Lung (tissue), 12 donors: ENCODE data around the gene FAM13A. TPM values are rescaled to one million over a fixed set of nuclear protein-coding genes. Genes with fewer than 3 reads are reported as not detected.

Experiments used
- ATAC-seq: fragments of 200-7000 bp; cut with Tn5 transposase; one replicate; pipeline ENCODE4 v1.9.1; 2020; ENCODE audit warnings: moderate number of reproducible peaks; ENCODE audit not compliant: insufficient read depth, low FRiP score
- DNase-seq, 3 donors: peaks; one replicate each; pipeline ENCODE4 v3.0.0-alpha.2; 2013 to 2017
- H3K27ac ChIP-seq, 2 donors: one replicate each; pipeline ENCODE4 v1.5.1; 2013; ENCODE audit warnings: mild to moderate bottlenecking in 2 of 2, moderate library complexity in 2 of 2, control low read depth in 1 of 2, inconsistent platforms in 1 of 2, low read depth in 1 of 2, low read length in 1 of 2
- H3K27me3 ChIP-seq, 3 donors: one replicate each; pipeline ENCODE4 v1.5.1; 2013; ENCODE audit warnings: low read length in 2 of 3; ENCODE audit not compliant: control insufficient read depth in 3 of 3, insufficient read depth in 3 of 3
- H3K36me3 ChIP-seq, 4 donors: one replicate each; pipeline ENCODE4 v1.5.1; 2013; ENCODE audit warnings: low read length in 4 of 4, mild to moderate bottlenecking in 1 of 4, moderate library complexity in 1 of 4; ENCODE audit not compliant: control insufficient read depth in 4 of 4, insufficient read depth in 4 of 4
- H3K4me1 ChIP-seq, 5 donors: one replicate each; pipeline ENCODE4 v1.5.1; 2013; ENCODE audit warnings: low read length in 5 of 5, mild to moderate bottlenecking in 2 of 5, moderate library complexity in 1 of 5; ENCODE audit not compliant: control insufficient read depth in 5 of 5, insufficient read depth in 5 of 5
- H3K4me3 ChIP-seq: one replicate; pipeline ENCODE4 v1.5.1; 2013; ENCODE audit warnings: mild to moderate bottlenecking, control low read depth, moderate library complexity
- H3K9ac ChIP-seq, 2 donors: one replicate each; pipeline ENCODE4 v1.5.1; 2013; ENCODE audit warnings: low read length in 2 of 2, control low read depth in 1 of 2; ENCODE audit not compliant: insufficient read depth in 1 of 2
- H3K9me3 ChIP-seq, 4 donors: one replicate each; pipeline ENCODE4 v1.5.1; 2013; ENCODE audit warnings: low read length in 3 of 4, mild to moderate bottlenecking in 1 of 4, moderate library complexity in 1 of 4; ENCODE audit not compliant: control insufficient read depth in 4 of 4, insufficient read depth in 3 of 4
- WGBS, 2 donors: extraction: QIAGEN DNeasy Blood & Tissue Kit; methylation state at CpG; one replicate each; pipeline ENCODE4 v1.1.7; 2013; 5-methylcytosine and 5-hydroxymethylcytosine counted together
- polyA plus RNA-seq, 2 donors: library from polyadenylated mRNA; stranded (reverse); fragments of 200-250 nt; gene quantifications; one replicate each; pipeline ENCODE4 v1.2.1, GENCODE V29; 2013
- total RNA-seq, 2 donors: library from RNA; depleted of rRNA in 1 of 2; stranded (reverse); fragments of >200 nt in 1 of 2; gene quantifications; one replicate each; pipeline ENCODE4 v1.2.1, GENCODE V29; 2014 to 2021
- TF ChIP-seq, protein P1 (sequence below): IDR thresholded peaks from 2 replicates; pipeline ENCODE4 v1.5.1; 2012; ENCODE audit warnings: mild to moderate bottlenecking; ENCODE audit errors: control extremely low read depth, extremely low read depth
- donor health status: control.
- donor health status: control.
- donor health status: Bipolar disorder and iron deficiency.
- donor health status: healthy.
- donor health status: DM: yes; HTN: yes; CAD: no.

The FAM13A gene
- total and polyA plus RNA-seq, 4 donors = 9.2 to 122 (median 29.3) TPM

DNA sequence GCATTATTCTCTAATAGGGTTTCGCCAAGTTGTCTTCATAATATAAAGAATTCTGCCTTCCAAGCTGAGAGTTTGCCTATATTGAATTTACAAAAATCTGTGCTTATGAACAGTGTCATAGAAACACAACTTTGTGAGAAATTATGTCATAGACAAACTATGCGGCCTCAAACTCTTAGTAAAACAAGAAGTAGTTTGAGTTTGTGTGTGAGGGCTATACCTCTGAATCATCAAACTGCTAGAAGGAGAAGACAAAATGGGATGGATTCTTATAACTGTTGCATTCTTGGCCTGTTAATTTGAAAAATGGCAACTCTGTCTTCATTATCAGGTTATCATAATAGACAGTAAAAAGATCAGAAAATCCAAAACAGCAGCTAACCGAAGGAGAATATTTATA, 313.3 kb downstream of the FAM13A start:
- Histone ChIP-seq H3K9me3 (no peaks in the 10 kb centered on the region), H3K9ac (no peak overlapping the region), H3K36me3 (peaks cover 9 to 53% (median 24%) of the 10 kb centered on the region in 4 donors), H3K27ac (no peak overlapping the region), H3K4me1 (peaks cover 0 to 31% (median 0%) of the 10 kb centered on the region in 5 donors), H3K27me3 (no peaks in the 10 kb centered on the region), H3K4me3 (no peak overlapping the region)
- WGBS, 2 donors = 92 to 94% methylated on average over 3 of the region's 3 CpGs
- ATAC-seq = no peak
- DNase-seq = no peak
- TF ChIP-seq, protein P1, sequence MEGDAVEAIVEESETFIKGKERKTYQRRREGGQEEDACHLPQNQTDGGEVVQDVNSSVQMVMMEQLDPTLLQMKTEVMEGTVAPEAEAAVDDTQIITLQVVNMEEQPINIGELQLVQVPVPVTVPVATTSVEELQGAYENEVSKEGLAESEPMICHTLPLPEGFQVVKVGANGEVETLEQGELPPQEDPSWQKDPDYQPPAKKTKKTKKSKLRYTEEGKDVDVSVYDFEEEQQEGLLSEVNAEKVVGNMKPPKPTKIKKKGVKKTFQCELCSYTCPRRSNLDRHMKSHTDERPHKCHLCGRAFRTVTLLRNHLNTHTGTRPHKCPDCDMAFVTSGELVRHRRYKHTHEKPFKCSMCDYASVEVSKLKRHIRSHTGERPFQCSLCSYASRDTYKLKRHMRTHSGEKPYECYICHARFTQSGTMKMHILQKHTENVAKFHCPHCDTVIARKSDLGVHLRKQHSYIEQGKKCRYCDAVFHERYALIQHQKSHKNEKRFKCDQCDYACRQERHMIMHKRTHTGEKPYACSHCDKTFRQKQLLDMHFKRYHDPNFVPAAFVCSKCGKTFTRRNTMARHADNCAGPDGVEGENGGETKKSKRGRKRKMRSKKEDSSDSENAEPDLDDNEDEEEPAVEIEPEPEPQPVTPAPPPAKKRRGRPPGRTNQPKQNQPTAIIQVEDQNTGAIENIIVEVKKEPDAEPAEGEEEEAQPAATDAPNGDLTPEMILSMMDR = no peak

DNA sequence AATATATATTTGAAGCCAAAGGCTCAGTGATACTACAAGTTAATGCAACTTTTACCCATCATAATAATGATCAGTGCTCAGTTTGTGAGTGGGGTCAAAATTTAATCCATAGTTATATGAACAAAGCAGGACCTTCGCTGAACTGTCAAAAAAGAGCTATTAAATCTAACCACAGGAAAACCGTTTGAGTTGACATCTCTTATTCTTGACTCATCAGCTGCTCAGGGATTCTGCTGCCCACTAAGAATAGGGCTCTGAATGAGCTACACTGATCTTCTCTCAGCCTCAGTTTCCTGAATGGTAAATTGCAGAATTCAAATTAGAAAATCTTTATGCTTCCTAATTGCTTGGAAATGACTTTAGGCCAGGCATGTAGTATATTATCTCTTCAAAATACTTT, 314.4 kb downstream of the FAM13A start:
- no peak overlapping the region for H3K27ac ChIP-seq
- 67 to 69% methylated on average over 2 of the region's 2 CpGs for WGBS, 2 donors

DNA sequence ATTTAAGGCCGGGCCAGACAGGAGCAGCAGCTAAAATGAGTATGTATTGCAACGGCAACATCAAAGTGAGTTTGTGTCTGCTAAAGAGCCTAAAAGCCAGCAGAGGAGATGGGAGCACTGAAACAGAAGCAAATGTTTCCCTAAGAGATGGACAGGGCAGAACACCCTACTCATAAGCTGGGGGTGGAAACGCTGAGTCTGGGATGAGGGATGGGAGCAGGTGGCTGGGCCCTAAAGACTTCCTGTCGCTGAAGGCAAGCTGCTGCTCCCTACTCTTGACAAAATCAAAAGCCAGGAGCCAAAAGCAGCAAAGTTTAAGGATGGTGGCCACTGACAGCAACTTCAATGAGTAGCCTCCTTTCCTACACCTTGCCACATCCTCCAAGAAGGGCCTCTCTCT, 318.8 kb downstream of the FAM13A start:
- ATAC-seq (no peak), DNase-seq (no peak)
- H3K27ac ChIP-seq = peak overlapping the region in 1 of 2 donors; percentile 39
- H3K9ac ChIP-seq = no peak overlapping the region
- no peaks in the 10 kb centered on the region for H3K9me3 ChIP-seq
- peaks cover 0 to 21% (median 10%) of the 10 kb centered on the region in 5 donors for H3K4me1 ChIP-seq
- H3K36me3 ChIP-seq = peaks cover 0 to 61% (median 16%) of the 10 kb centered on the region in 4 donors
- TF ChIP-seq, protein P1 = no peak
- H3K4me3 ChIP-seq = no peak overlapping the region
- 78 to 83% methylated on average over 4 of the region's 4 CpGs for WGBS, 2 donors
- H3K27me3 ChIP-seq = no peaks in the 10 kb centered on the region

More for the DNA sequence above, 314.4 kb downstream of the FAM13A start:
- ATAC-seq (no peak), DNase-seq (no peak)
- peaks cover 5 to 57% (median 26%) of the 10 kb centered on the region in 4 donors for H3K36me3 ChIP-seq
- H3K9me3 ChIP-seq = no peaks in the 10 kb centered on the region
- H3K4me3 ChIP-seq = no peak overlapping the region
- TF ChIP-seq, protein P1 = no peak
- H3K27me3 ChIP-seq = no peaks in the 10 kb centered on the region
- H3K9ac ChIP-seq = no peak overlapping the region
- H3K4me1 ChIP-seq = peaks cover 0 to 33% (median 7%) of the 10 kb centered on the region in 5 donors
